ENCODE measurements around the gene GP2.

Gene GP2

DNA sequence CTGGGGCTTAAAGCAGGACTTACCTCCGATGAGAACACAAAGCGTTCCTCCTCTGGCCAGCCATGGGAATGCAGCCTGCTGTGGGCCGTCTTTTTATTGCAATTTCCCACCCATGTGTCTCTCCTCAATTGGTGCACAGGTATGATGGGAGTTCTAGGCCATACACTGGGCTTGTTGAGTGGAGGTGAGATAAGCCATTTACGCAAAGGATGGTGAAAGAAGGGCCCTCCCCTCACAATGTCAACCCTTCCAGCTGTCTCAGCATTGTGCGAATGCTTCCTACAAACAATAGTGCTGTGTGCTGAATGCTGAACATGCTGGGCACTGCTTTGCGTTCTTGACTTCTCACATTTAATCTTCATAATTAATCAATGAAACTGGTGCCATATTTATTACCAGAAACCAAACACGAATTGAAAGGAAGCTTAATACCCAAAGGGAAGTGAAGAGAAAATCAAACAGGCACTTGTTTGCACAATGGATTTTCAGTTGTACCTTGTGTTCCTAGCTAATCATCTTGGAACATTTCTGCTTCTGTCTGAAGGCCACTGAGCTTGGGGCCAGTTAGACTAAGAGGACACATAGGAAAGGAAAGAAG, at the start of gene GP2:
Gene GP2 (minus strand): TSS at position 70 of the 598 bp plus-strand sequence. CDS start 1,082 bp downstream, outside the sequence.
- no peak for DNase-seq (ENCODE audit: low read depth)

- DNase-seq (ENCODE audit: low read depth): no peak
Observed at GRCh38 chr16:20372701-20373100, 45.4 kb upstream of the GP2 start.

DNA sequence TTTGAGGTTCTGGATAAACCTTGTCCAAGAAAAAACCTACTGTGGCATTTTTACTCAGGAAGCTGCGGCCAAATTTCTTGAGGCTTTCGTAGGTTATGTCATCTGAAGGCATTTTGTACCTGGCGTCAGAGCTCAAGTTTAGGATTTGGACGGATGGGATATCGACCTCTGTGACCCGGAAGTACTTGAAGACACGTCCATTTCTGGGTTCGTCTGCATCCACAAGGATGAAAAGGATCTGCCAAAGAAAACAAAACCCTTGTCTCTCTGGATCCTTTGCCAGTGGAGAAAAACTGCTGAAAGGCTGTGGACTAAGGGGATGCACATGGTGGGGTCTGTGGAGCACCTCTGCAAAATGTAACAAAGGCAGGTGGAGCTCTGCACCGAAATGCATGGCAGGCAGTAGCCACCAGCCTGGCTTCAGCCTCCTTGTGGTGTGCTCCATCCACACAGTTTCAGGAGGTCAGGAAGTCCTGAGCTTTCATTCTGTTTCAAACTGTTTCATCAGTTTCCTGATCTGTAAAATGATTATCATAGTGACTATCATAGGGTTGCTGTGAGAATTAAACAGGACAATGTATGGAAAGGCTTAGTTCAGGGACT, 42.2 kb upstream of the GP2 start:
- DNase-seq (ENCODE audit: low read depth): no peak

GRCh38 chr16:20364051-20364450, 36.7 kb upstream of the GP2 start:
- no peak for DNase-seq (ENCODE audit: low read depth)

DNA sequence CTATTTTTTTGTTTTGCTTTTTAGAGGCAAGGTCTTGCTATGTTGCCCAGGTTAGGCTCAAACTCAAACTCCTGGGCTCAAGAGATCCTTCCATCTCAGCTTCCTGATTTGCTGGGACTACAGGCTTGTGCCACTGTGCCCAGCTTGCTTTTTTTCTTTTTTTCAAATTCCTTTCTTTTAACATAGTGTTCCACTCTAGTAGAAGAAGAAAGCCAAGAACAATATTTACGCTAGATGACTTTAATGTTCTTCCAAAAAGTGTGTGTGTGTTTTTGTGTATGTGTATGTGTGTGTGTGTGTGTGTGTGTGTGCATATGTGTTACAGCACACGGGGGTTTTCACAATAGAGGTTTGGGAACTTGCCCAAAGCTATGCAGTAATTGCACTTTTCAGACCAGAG, 35.9 kb upstream of the GP2 start:
- no peak for DNase-seq (ENCODE audit: low read depth)

- no peak for DNase-seq (ENCODE audit: low read depth)
Observed at GRCh38 chr16:20359997-20360396, 32.7 kb upstream of the GP2 start.

GRCh38 chr16:20355114-20355782, 27.9 kb upstream of the GP2 start:
- no peak for DNase-seq (ENCODE audit: low read depth)

DNA sequence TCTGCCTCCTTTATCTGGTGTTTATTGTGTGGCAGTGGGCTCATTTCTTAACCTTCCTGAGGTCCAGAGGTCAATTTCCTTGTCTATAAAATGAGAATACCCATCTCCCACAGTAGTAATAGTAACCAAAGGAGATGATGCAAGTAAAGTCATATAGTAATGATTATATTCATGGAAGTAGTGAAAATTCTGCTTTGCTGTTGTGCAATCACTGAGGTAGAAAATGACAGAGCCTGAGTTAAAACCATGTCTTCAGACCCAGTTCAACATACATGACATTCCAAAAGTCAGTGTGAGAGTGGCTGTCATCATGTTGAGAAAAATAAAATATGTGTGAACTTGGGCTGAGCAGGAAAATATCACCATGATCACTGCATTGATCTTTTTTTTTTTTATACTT, 26.1 kb upstream of the GP2 start:
- no peak for DNase-seq (ENCODE audit: low read depth)

DNA sequence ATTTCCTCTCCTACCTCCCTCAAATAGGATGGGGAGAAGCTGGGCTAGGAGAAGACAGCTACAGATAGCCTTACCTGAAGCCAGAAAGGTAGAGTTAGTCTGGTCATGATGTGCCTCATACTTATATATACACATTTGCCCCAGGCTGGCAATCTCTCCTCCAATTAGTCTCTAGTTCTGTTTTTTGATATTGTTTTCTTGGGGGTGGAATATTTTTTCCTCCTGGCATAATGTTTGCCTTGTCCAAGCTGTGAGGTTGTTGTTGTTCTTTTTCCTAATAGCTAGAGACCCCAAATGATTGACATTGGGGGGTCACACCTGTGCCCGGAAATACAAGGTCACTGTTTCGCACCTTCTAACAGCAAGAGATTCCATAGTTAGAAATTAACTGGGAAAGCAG, 25.3 kb upstream of the GP2 start, which contains the start of gene UMOD:
Gene UMOD (minus strand): TSS at position 101 of the 400 bp plus-strand sequence. CDS start 1,978 bp downstream, outside the sequence.
- DNase-seq (ENCODE audit: low read depth): no peak

DNA sequence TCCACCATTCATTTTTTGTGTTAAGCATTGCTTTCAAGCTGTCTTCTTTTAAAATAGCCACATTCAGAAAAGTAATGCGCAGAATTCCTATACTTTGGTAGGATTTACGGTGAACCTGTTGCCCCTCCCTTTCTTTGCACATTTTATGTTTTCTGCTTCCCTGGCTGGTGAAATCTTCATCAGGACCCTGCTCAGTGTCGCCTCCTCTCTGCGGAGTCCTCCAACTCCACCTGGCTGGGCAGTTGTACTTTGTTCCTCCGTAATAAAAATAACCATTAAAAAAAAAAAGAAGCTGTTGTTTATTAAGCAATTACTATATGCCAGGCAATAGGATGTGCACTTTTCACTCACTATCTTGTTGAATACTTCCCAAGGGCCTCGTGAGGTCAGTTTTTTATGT, 22.3 kb upstream of the GP2 start:
- DNase-seq (ENCODE audit: low read depth): no peak

DNA sequence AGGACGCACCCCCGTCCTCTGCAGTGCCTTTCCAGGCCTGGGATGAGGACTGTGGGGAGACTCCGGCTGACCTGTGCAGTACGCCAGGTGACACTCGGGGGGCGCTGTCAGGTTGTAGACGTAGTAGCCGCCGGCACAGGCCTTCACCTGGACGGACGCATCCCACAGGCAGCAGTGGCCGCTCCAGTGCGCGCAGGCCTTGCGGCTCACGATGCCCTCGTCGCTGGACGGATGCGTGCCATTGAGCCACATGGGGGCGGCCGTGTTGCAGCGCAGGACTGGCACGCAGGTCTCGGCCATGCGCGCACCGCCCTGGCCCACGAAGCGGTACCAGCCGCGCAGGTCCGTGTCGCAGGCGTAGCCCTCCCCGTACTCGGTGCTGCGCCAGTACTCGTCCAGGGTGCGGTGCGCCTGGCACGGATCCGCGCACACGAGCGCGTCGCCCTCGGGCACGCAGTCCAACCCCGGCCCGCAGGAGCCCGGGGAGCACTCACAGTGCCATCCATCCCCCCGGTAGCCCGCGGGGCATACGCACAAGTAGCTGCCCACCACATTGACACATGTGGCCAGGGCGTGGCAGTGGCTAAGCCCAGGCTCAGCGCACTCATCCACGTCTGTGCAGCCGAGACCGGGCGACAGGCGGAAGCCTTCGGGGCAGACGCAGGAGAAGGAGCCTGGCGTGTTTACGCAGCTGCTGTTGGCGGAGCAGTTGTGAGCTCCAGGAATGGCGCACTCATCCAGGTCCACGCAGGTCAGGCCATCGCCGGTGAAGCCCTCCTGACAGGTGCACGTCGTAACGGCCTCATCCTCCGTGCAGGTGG, 21.3 kb upstream of the GP2 start:
- DNase-seq (ENCODE audit: low read depth): no peak

DNA sequence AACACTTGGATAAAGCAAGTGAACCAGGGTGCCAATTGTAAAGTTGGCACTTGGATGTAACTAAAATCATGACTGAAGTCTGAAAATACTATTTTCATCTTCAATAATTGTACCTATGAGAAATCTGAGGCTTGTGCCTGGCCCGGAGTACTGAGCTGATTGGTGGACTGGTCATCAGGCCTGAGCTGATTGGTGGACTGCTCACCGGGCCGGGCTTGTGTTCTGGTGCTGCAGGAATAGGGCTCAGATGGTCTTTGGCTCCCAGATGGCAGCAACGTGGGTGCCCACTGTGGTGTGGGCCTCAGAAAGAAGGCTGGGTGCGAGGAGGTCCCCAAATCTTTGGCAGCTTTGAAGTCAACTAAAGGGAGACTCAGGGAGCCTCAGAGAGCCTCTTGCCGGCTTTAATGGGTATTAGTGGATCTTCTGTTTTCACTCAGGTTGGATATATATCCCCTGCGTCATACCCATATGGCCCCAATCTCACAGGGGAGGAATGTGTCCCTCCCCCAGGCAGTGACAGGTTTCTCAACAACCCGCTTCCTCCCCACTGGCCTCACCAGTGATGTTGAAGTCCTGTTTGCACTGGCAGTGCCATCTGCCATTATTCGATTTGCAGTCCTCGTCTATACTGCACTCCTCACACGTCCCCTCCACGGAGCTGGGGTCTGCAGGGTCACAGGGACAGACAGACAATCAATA, 20.5 kb upstream of the GP2 start:
- no peak for DNase-seq (ENCODE audit: low read depth)

- DNase-seq (ENCODE audit: low read depth): no peak
Observed at GRCh38 chr16:20344611-20345010, 17.3 kb upstream of the GP2 start.

- no peak for DNase-seq (ENCODE audit: low read depth)
Observed at GRCh38 chr16:20339744-20340143, 12.4 kb upstream of the GP2 start.

DNA sequence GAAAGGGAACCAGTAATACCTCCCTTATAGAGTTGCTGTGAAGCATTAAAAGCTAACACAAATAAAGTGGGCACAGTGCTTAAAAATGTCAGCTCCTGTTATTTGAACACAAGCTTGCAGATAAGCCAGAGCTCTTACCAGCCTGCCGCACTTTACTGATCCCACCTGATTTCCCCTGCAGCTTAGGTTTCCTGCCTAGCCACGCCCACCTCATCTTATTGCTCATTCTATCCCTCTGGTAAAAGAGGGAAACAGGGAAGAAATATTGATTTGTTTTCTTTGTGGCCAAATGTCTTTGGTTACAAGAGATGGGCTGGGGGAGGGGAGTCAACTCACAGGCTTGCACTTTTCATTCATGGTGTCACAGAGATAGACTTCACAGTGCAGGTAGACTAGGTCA, 9.6 kb upstream of the GP2 start:
- DNase-seq (ENCODE audit: low read depth): no peak

DNA sequence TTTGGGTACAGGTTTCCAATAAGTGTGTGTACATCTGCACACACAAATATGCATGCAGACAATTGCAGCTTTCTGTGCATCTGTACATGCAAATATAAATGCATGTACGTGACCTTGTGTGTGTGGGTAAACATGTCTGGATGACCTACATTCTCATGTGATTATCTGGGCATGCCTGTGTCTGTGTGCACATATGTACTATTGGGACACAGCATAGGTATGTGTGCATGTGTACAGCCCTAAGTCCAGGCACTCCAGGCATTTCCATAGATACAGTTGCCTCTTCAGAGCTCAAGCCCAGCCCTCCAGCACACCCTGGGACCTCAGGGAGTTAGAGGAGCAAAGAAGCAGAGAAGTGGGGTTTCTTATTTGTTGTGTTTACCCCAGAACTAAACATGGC, 7.1 kb upstream of the GP2 start:
- no peak for DNase-seq (ENCODE audit: low read depth)

- DNase-seq (ENCODE audit: low read depth): no peak
Observed at GRCh38 chr16:20333120-20333519, 5.8 kb upstream of the GP2 start.

GRCh38 chr16:20332411-20332810, 5.1 kb upstream of the GP2 start:
- DNase-seq (ENCODE audit: low read depth): no peak

- DNase-seq (ENCODE audit: low read depth): no peak
Observed at GRCh38 chr16:20331635-20332034, 4.3 kb upstream of the GP2 start.

- no peak for DNase-seq (ENCODE audit: low read depth)
Observed at GRCh38 chr16:20329392-20330138, 2.3 kb upstream of the GP2 start.

DNA sequence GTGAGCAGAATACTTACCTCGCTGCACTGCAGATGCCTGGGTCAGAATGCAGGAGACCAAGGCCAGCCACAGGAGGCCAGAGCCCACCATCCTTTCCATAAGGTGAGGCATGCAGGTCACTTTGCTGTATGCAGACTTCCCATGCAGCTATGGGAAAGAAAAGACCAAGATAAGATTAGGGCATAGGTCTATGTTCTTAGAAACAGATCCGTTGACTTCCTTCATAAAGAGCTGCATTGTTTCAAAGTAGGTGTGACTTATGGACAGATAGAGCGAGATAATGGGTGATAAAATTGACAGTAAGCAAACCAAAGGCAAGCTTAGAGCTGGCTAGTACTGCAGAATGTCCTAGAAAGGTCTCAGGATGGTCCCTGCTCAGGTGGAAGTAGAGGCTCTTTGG, 992 bp downstream of the GP2 start:
- no peak for DNase-seq (ENCODE audit: low read depth)

Measured in iris pigment epithelial cell (primary cell).